ENCODE measurements around the gene DUSP6.

Gene DUSP6

GRCh38 chr12:89350630-89351488 lies 1.4 kb downstream of the DUSP6 start:
- peaks cover 54% of the 10 kb centered on the region for H3K79me2 ChIP-seq (ENCODE audit: control insufficient read depth, insufficient read depth, low read length, unreplicated experiment)
- peaks cover 41% of the 10 kb centered on the region for H3K4me1 ChIP-seq (ENCODE audit: control insufficient read depth, insufficient read depth, low read length, unreplicated experiment)
- H3K36me3 ChIP-seq (ENCODE audit: insufficient read depth, low read length), result peaks cover 27% of the 10 kb centered on the region
- H2AFZ ChIP-seq (ENCODE audit: low read length, unreplicated experiment), result no peak overlapping the region
- peak overlapping the region; percentile 86 for H3K27ac ChIP-seq (ENCODE audit: low read depth, low read length)
- H3K4me3 ChIP-seq (ENCODE audit: low read depth, low read length), result peak overlapping the region; percentile 93
- no peaks in the 10 kb centered on the region for H3K27me3 ChIP-seq (ENCODE audit: insufficient read depth, low read length)

GRCh38 chr12:89350260-89350629 lies 2.1 kb downstream of the DUSP6 start:
- H3K27ac ChIP-seq (ENCODE audit: low read depth, low read length), result peak overlapping the region; percentile 86

GRCh38 chr12:89349814-89350213 lies 2.5 kb downstream of the DUSP6 start:
- Histone ChIP-seq H3K4me3 (ENCODE audit: low read depth, low read length) (peak overlapping the region; percentile 93), H3K27me3 (ENCODE audit: insufficient read depth, low read length) (no peaks in the 10 kb centered on the region), H3K36me3 (ENCODE audit: insufficient read depth, low read length) (peaks cover 27% of the 10 kb centered on the region), H3K79me2 (ENCODE audit: control insufficient read depth, insufficient read depth, low read length, unreplicated experiment) (peaks cover 43% of the 10 kb centered on the region), H3K4me1 (ENCODE audit: control insufficient read depth, insufficient read depth, low read length, unreplicated experiment) (peaks cover 31% of the 10 kb centered on the region), H3K27ac (ENCODE audit: low read depth, low read length) (peak overlapping the region; percentile 86), H2AFZ (ENCODE audit: low read length, unreplicated experiment) (no peak overlapping the region)

More at GRCh38 chr12:89350260-89350629, 2.1 kb downstream of the DUSP6 start:
- H3K79me2 ChIP-seq (ENCODE audit: control insufficient read depth, insufficient read depth, low read length, unreplicated experiment), result peaks cover 48% of the 10 kb centered on the region
- H3K4me1 ChIP-seq (ENCODE audit: control insufficient read depth, insufficient read depth, low read length, unreplicated experiment), result peaks cover 35% of the 10 kb centered on the region
- H3K36me3 ChIP-seq (ENCODE audit: insufficient read depth, low read length), result peaks cover 27% of the 10 kb centered on the region
- no peaks in the 10 kb centered on the region for H3K27me3 ChIP-seq (ENCODE audit: insufficient read depth, low read length)
- no peak overlapping the region for H2AFZ ChIP-seq (ENCODE audit: low read length, unreplicated experiment)
- peak overlapping the region; percentile 93 for H3K4me3 ChIP-seq (ENCODE audit: low read depth, low read length)

GRCh38 chr12:89348894-89349699 lies 3.2 kb downstream of the DUSP6 start:
- Histone ChIP-seq H3K79me2 (ENCODE audit: control insufficient read depth, insufficient read depth, low read length, unreplicated experiment) (peaks cover 41% of the 10 kb centered on the region), H3K27ac (ENCODE audit: low read depth, low read length) (peak overlapping the region; percentile 86), H3K36me3 (ENCODE audit: insufficient read depth, low read length) (peaks cover 27% of the 10 kb centered on the region), H2AFZ (ENCODE audit: low read length, unreplicated experiment) (no peak overlapping the region), H3K27me3 (ENCODE audit: insufficient read depth, low read length) (no peaks in the 10 kb centered on the region), H3K4me3 (ENCODE audit: low read depth, low read length) (peak overlapping the region; percentile 93), H3K4me1 (ENCODE audit: control insufficient read depth, insufficient read depth, low read length, unreplicated experiment) (peaks cover 27% of the 10 kb centered on the region)

GRCh38 chr12:89347325-89347829 lies 4.9 kb downstream of the DUSP6 start:
- Histone ChIP-seq H2AFZ (ENCODE audit: low read length, unreplicated experiment) (no peak overlapping the region), H3K79me2 (ENCODE audit: control insufficient read depth, insufficient read depth, low read length, unreplicated experiment) (peaks cover 41% of the 10 kb centered on the region), H3K27me3 (ENCODE audit: insufficient read depth, low read length) (no peaks in the 10 kb centered on the region), H3K4me1 (ENCODE audit: control insufficient read depth, insufficient read depth, low read length, unreplicated experiment) (peaks cover 36% of the 10 kb centered on the region), H3K4me3 (ENCODE audit: low read depth, low read length) (no peak overlapping the region), H3K27ac (ENCODE audit: low read depth, low read length) (0 out of 2 replicates have a peak overlapping the region, but pooled peaks have one; percentile 13), H3K36me3 (ENCODE audit: insufficient read depth, low read length) (peaks cover 27% of the 10 kb centered on the region)

- Histone ChIP-seq H3K27me3 (ENCODE audit: insufficient read depth, low read length) (no peaks in the 10 kb centered on the region), H3K36me3 (ENCODE audit: insufficient read depth, low read length) (peaks cover 27% of the 10 kb centered on the region), H2AFZ (ENCODE audit: low read length, unreplicated experiment) (no peak overlapping the region), H3K4me1 (ENCODE audit: control insufficient read depth, insufficient read depth, low read length, unreplicated experiment) (peaks cover 36% of the 10 kb centered on the region), H3K4me3 (ENCODE audit: low read depth, low read length) (no peak overlapping the region), H3K27ac (ENCODE audit: low read depth, low read length) (peak overlapping the region; percentile 13; the same call in 1 of the 2 replicates), H3K79me2 (ENCODE audit: control insufficient read depth, insufficient read depth, low read length, unreplicated experiment) (peaks cover 38% of the 10 kb centered on the region)
Measured at GRCh38 chr12:89346741-89347324, 5.5 kb downstream of the DUSP6 start.

GRCh38 chr12:89345830-89346740 lies 6.2 kb downstream of the DUSP6 start:
- H3K27me3 ChIP-seq (ENCODE audit: insufficient read depth, low read length), result no peaks in the 10 kb centered on the region
- peaks cover 27% of the 10 kb centered on the region for H3K36me3 ChIP-seq (ENCODE audit: insufficient read depth, low read length)
- peaks cover 31% of the 10 kb centered on the region for H3K79me2 ChIP-seq (ENCODE audit: control insufficient read depth, insufficient read depth, low read length, unreplicated experiment)
- H2AFZ ChIP-seq (ENCODE audit: low read length, unreplicated experiment), result no peak overlapping the region
- H3K4me3 ChIP-seq (ENCODE audit: low read depth, low read length), result no peak overlapping the region
- peak overlapping the region; percentile 13; the same call in 1 of the 2 replicates for H3K27ac ChIP-seq (ENCODE audit: low read depth, low read length)
- peaks cover 36% of the 10 kb centered on the region for H3K4me1 ChIP-seq (ENCODE audit: control insufficient read depth, insufficient read depth, low read length, unreplicated experiment)

GRCh38 chr12:89345376-89345775 lies 6.9 kb downstream of the DUSP6 start:
- Histone ChIP-seq H3K79me2 (ENCODE audit: control insufficient read depth, insufficient read depth, low read length, unreplicated experiment) (peaks cover 24% of the 10 kb centered on the region), H3K36me3 (ENCODE audit: insufficient read depth, low read length) (peaks cover 24% of the 10 kb centered on the region), H3K4me3 (ENCODE audit: low read depth, low read length) (no peak overlapping the region), H3K27ac (ENCODE audit: low read depth, low read length) (no peak overlapping the region), H3K27me3 (ENCODE audit: insufficient read depth, low read length) (no peaks in the 10 kb centered on the region), H3K4me1 (ENCODE audit: control insufficient read depth, insufficient read depth, low read length, unreplicated experiment) (peaks cover 36% of the 10 kb centered on the region), H2AFZ (ENCODE audit: low read length, unreplicated experiment) (no peak overlapping the region)

- Histone ChIP-seq H2AFZ (ENCODE audit: low read length, unreplicated experiment) (no peak overlapping the region), H3K27ac (ENCODE audit: low read depth, low read length) (no peak overlapping the region), H3K27me3 (ENCODE audit: insufficient read depth, low read length) (no peaks in the 10 kb centered on the region), H3K4me3 (ENCODE audit: low read depth, low read length) (no peak overlapping the region), H3K4me1 (ENCODE audit: control insufficient read depth, insufficient read depth, low read length, unreplicated experiment) (peaks cover 36% of the 10 kb centered on the region), H3K36me3 (ENCODE audit: insufficient read depth, low read length) (peaks cover 19% of the 10 kb centered on the region), H3K79me2 (ENCODE audit: control insufficient read depth, insufficient read depth, low read length, unreplicated experiment) (peaks cover 18% of the 10 kb centered on the region)
Measured at GRCh38 chr12:89344862-89345202, 7.5 kb downstream of the DUSP6 start.
